Activated naive CD4-positive, alpha-beta T cell treated with anti-CD3 and anti-CD28 coated beads for 36 hours (primary cell): ENCODE measurements around the gene FUT8. TPM values are rescaled to one million over a fixed set of nuclear protein-coding genes. Genes with fewer than 3 reads are reported as not detected.

Experiments
- CTCF ChIA-PET: fragments of 350-600 bp; sonication (Branson Sonifier 250); formaldehyde crosslinking; loops from one replicate; lab custom pipeline; 2021; ENCODE audit warnings: antibody characterized with exemption; lab: Charles Lee
- DNase-seq: peaks from one replicate; pipeline ENCODE4 v3.0.0-alpha.2; 2020
- H3K27ac Mint-ChIP-seq: one replicate; pipeline ENCODE4 v1.8.0; 2021; ENCODE audit warnings: mild to moderate bottlenecking, mixed read lengths
- H3K27me3 Mint-ChIP-seq: one replicate; pipeline ENCODE4 v1.8.0; 2021; ENCODE audit warnings: low read depth, mixed read lengths
- H3K36me3 Mint-ChIP-seq: one replicate; pipeline ENCODE4 v1.8.0; 2021; ENCODE audit warnings: low read depth, mixed read lengths
- H3K4me1 Mint-ChIP-seq: one replicate; pipeline ENCODE4 v1.8.0; 2021; ENCODE audit warnings: low read depth, mixed read lengths
- H3K4me3 Mint-ChIP-seq: one replicate; pipeline ENCODE4 v1.8.0; 2021; ENCODE audit warnings: mild to moderate bottlenecking, moderate library complexity, mixed read lengths
- H3K9me3 Mint-ChIP-seq: one replicate; pipeline ENCODE4 v1.8.0; 2021; ENCODE audit warnings: mixed read lengths
- intact Hi-C: fragments of 100-400 bp; cut with micrococcal nuclease; formaldehyde crosslinking; loops from one replicate; pipeline ENCODE4 v1.15.1; 2023
- total RNA-seq, 2 experiments: library from RNA; stranded (reverse); gene quantifications; one replicate each; pipeline ENCODE4 v1.2.3, GENCODE V29; 2021

Gene FUT8
- total RNA-seq, 2 experiments from 2014 or later, result 34.6 to 38.7 TPM

GRCh38 chr14:65392296-65392695 lies 20.2 kb upstream of the FUT8 start:
- Mint-ChIP-seq H3K4me3 (no peak overlapping the region), H3K9me3 (peaks cover 27% of the 10 kb centered on the region), H3K27me3 (no peaks in the 10 kb centered on the region), H3K27ac (no peak overlapping the region), H3K4me1 (peaks cover 24% of the 10 kb centered on the region), H3K36me3 (peaks cover 21% of the 10 kb centered on the region)
- CTCF ChIA-PET, result no interaction called here
- intact Hi-C loops, result no loop called here
- DNase-seq, result no peak

- no peak overlapping the region for H3K4me3 Mint-ChIP-seq
- CTCF ChIA-PET, result no interaction called here
- peaks cover 24% of the 10 kb centered on the region for H3K4me1 Mint-ChIP-seq
- H3K36me3 Mint-ChIP-seq, result peaks cover 21% of the 10 kb centered on the region
- H3K27me3 Mint-ChIP-seq, result no peaks in the 10 kb centered on the region
- intact Hi-C loops, result loop anchor here (1.0 kb wide), 2 partner anchors 60 to 93 kb away; no protein-coding TSS in a partner anchor
- peak overlapping the region; percentile 42 for H3K27ac Mint-ChIP-seq
- H3K9me3 Mint-ChIP-seq, result peaks cover 27% of the 10 kb centered on the region
- peak; percentile 19 for DNase-seq
Observed at GRCh38 chr14:65396082-65396910, 16.2 kb upstream of the FUT8 start.

DNA sequence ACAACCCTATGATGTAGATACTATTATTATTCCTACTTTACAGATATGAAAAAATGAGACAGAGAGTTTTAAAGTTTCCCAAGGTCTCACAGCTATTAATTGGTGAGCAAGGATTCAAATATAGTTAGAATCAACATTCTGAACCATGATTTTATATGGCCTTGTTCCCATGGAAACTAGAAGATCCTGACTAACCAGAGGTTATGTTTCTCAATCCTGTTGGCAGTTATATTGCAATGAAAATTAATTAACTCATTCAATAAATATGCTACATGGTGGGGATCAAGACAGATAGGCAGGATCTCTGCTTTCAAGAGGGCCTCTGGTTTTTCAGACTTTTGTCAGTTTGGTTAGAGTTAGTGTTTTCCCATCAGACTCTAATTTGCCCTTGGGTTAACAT lies 9.3 kb upstream of the FUT8 start:
- H3K27me3 Mint-ChIP-seq, result no peaks in the 10 kb centered on the region
- H3K9me3 Mint-ChIP-seq, result no peaks in the 10 kb centered on the region
- no peaks in the 10 kb centered on the region for H3K4me1 Mint-ChIP-seq
- intact Hi-C loops, result no loop called here
- DNase-seq, result no peak
- H3K27ac Mint-ChIP-seq, result no peak overlapping the region
- no peak overlapping the region for H3K4me3 Mint-ChIP-seq
- no peaks in the 10 kb centered on the region for H3K36me3 Mint-ChIP-seq
- CTCF ChIA-PET, result interaction anchor here (1.0 kb wide), 1 partner anchor 675 kb away, joined by 3 read pairs; no protein-coding TSS in a partner anchor

DNA sequence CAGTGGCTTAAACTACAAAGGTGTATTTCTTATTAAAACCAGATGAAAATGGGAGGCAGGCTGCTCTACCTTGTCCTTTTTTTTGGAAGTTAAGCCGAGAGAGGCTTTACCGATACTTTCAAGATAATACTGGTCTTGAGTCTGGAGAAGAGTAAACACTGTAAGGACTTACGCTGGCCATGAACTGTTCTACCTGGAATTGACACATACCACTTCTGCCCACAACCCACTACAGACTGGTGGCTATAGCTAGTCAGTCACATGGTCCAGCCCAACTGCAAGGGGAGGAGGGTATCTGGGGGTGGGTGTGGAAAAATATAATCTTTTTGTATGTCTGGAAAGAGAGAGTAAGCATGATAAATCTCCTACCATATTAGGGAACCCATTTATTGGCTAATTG lies 4.4 kb upstream of the FUT8 start:
- no peak overlapping the region for H3K4me3 Mint-ChIP-seq
- CTCF ChIA-PET, result no interaction called here
- no peaks in the 10 kb centered on the region for H3K9me3 Mint-ChIP-seq
- no peak for DNase-seq
- H3K27ac Mint-ChIP-seq, result no peak overlapping the region
- intact Hi-C loops, result no loop called here
- H3K27me3 Mint-ChIP-seq, result no peaks in the 10 kb centered on the region
- peaks cover 15% of the 10 kb centered on the region for H3K4me1 Mint-ChIP-seq
- H3K36me3 Mint-ChIP-seq, result no peaks in the 10 kb centered on the region

- H3K36me3 Mint-ChIP-seq, result no peaks in the 10 kb centered on the region
- CTCF ChIA-PET, result interaction anchor here (0.5 to 3.3 kb wide), 12 partner anchors 77 to 550 kb away, joined by 3 to 21 read pairs (median 6); no protein-coding TSS in a partner anchor
- no peaks in the 10 kb centered on the region for H3K9me3 Mint-ChIP-seq
- H3K4me3 Mint-ChIP-seq, result peak overlapping the region; percentile 92
- no peaks in the 10 kb centered on the region for H3K27me3 Mint-ChIP-seq
- no peak overlapping the region for H3K27ac Mint-ChIP-seq
- intact Hi-C loops, result loop anchor here (1.0 kb wide), 1 partner anchor 74 kb away; no protein-coding TSS in a partner anchor
- peaks cover 29% of the 10 kb centered on the region for H3K4me1 Mint-ChIP-seq
- DNase-seq, result no peak
Observed at GRCh38 chr14:65410640-65411039, 1.9 kb upstream of the FUT8 start.

DNA sequence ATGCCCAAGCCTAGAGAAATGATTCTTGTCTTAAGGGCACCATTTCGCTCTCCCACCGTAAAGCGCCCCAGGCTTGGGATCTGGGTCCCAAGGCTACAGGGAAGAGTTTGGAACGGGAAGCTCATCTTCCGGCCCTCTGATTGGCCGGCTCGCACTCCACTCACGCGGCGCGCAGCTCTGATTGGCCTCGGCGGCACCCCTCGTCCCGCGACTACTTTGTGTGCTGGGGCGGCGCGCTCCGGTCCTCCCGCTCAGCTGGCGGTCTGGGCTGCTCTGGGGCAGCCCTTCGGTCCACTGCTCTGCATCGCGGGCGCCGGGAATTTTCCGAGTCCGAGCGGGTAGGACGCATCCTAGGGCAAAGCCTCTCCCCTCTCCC lies 886 bp upstream of the FUT8 start:
- H3K27ac Mint-ChIP-seq, result peak overlapping the region; percentile 95
- H3K4me1 Mint-ChIP-seq, result peaks cover 31% of the 10 kb centered on the region
- peak; percentile 81 for DNase-seq
- intact Hi-C loops, result loop anchor here (1.0 to 2.0 kb wide), 8 partner anchors 75 to 983 kb away; partner anchors contain the start of genes FNTB and MAX
- CTCF ChIA-PET, result interaction anchor here (0.6 to 3.3 kb wide), 25 partner anchors 10 to 549 kb away, joined by 3 to 21 read pairs (median 4); no protein-coding TSS in a partner anchor
- H3K27me3 Mint-ChIP-seq, result no peaks in the 10 kb centered on the region
- H3K4me3 Mint-ChIP-seq, result peak overlapping the region; percentile 92
- no peaks in the 10 kb centered on the region for H3K36me3 Mint-ChIP-seq
- H3K9me3 Mint-ChIP-seq, result no peaks in the 10 kb centered on the region

DNA sequence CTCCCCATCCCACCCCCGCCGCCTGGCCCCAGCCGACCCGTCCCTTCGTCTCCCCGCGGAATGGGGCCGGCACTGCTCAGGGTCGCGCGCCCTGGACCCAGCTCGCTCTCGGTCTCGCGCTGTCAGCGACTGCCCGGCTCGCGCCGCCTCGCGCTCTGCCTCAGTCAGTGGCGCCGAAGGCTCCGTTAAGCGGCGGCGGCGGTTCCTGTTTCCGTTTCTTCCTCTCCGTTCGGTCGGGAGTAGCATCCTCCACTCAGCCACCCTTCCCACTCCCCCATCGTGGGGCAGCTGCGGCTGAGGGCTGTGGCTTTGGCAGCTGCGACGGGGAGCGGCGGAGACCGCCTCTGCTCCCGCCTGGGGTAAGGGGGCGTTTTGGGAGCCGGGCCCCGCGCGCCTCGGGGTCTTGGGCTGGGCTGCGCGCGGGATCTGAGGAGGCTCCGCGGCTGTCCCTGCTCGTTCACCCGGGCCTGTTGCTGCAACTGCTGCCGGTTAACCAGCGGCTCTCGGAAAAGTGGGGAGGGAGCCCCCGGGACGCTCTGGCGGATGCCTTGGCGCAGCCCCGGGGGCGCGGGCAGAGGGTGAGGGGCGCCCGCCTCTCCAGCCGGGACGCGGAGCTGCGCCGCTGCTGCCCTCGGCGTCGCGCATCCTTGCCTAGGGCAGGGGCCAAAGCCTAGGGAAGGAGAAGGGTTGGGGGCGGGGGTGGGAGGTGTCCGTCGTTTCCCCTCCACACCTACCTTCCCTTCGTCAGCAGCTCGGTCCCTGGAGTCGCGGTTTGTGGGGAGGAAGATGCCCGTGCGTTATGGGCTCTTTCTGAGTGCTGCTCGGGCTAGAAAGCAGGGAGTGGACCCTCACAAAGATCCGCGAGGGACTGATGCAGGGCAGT lies 567 bp downstream of the FUT8 start:
- Mint-ChIP-seq H3K4me3 (peak overlapping the region; percentile 92), H3K36me3 (no peaks in the 10 kb centered on the region), H3K27ac (peak overlapping the region; percentile 77), H3K4me1 (peaks cover 33% of the 10 kb centered on the region), H3K9me3 (no peaks in the 10 kb centered on the region), H3K27me3 (no peaks in the 10 kb centered on the region)
- intact Hi-C loops, result loop anchor here (1.0 to 2.0 kb wide), 8 partner anchors 110 to 982 kb away; partner anchors contain the start of genes FNTB and MAX
- peak; percentile 73 for DNase-seq
- CTCF ChIA-PET, result interaction anchor here (0.5 to 3.3 kb wide), 10 partner anchors 25 to 656 kb away, joined by 3 to 21 read pairs (median 6); no protein-coding TSS in a partner anchor

DNA sequence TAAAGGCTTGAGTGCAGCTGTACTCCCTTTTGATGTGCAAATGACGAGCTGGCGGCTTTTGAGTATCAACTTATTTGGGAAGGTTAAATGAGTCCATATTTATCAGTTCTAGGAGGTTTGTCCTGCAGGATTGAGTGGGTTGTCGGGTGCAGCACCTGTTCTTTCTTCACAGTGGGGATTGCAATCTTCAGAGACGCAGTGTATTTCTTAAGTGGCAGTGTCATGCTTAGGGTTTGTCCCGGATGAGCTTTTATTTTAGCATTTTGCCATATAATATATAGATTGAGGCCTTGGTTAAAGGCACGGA lies 1.2 kb downstream of the FUT8 start:
- peaks cover 30% of the 10 kb centered on the region for H3K4me1 Mint-ChIP-seq
- CTCF ChIA-PET, result interaction anchor here (0.6 to 3.3 kb wide), 8 partner anchors 15 to 730 kb away, joined by 3 to 21 read pairs (median 8); no protein-coding TSS in a partner anchor
- no peak for DNase-seq
- H3K36me3 Mint-ChIP-seq, result no peaks in the 10 kb centered on the region
- H3K27ac Mint-ChIP-seq, result peak overlapping the region; percentile 63
- no peaks in the 10 kb centered on the region for H3K9me3 Mint-ChIP-seq
- peak overlapping the region; percentile 92 for H3K4me3 Mint-ChIP-seq
- intact Hi-C loops, result loop anchor here (1.0 to 2.0 kb wide), 2 partner anchors 249 to 981 kb away; no protein-coding TSS in a partner anchor
- H3K27me3 Mint-ChIP-seq, result no peaks in the 10 kb centered on the region

- Mint-ChIP-seq H3K4me3 (no peak overlapping the region), H3K27ac (no peak overlapping the region), H3K36me3 (no peaks in the 10 kb centered on the region), H3K4me1 (peaks cover 31% of the 10 kb centered on the region), H3K27me3 (no peaks in the 10 kb centered on the region), H3K9me3 (no peaks in the 10 kb centered on the region)
- DNase-seq, result peak; percentile 38
- intact Hi-C loops, result loop anchor here (1.0 to 5.0 kb wide), 6 partner anchors 67 to 655 kb away; no protein-coding TSS in a partner anchor
- CTCF ChIA-PET, result interaction anchor here (0.6 to 2.5 kb wide), 54 partner anchors 10 to 657 kb away, joined by 3 to 71 read pairs (median 4); no protein-coding TSS in a partner anchor
Observed at GRCh38 chr14:65414961-65415589, 2.5 kb downstream of the FUT8 start.

DNA sequence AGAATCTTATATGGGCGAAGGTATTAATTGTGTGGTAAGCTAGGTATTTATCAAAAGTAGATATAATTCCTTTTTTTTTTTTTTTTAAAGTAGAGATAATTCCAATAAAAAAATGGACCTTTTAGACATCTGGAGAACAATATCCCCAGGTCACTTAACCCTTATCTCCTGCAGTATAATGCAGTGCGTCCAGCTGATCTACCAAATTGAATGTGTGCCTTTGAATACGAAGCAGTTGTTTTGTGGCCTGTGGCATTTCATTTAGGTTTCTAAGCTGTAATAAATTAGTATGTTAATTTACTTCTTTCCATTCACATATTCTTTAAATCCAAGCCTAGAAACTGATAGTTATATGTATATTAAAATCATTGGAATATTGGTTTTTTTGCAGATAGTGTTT lies 3.1 kb downstream of the FUT8 start:
- CTCF ChIA-PET, result interaction anchor here (0.6 to 2.5 kb wide), 54 partner anchors 13 to 656 kb away, joined by 3 to 71 read pairs (median 4); no protein-coding TSS in a partner anchor
- peaks cover 31% of the 10 kb centered on the region for H3K4me1 Mint-ChIP-seq
- H3K27me3 Mint-ChIP-seq, result no peaks in the 10 kb centered on the region
- intact Hi-C loops, result loop anchor here (1.0 to 5.0 kb wide), 6 partner anchors 67 to 655 kb away; no protein-coding TSS in a partner anchor
- no peak overlapping the region for H3K27ac Mint-ChIP-seq
- DNase-seq, result no peak
- H3K36me3 Mint-ChIP-seq, result no peaks in the 10 kb centered on the region
- no peaks in the 10 kb centered on the region for H3K9me3 Mint-ChIP-seq
- no peak overlapping the region for H3K4me3 Mint-ChIP-seq

DNA sequence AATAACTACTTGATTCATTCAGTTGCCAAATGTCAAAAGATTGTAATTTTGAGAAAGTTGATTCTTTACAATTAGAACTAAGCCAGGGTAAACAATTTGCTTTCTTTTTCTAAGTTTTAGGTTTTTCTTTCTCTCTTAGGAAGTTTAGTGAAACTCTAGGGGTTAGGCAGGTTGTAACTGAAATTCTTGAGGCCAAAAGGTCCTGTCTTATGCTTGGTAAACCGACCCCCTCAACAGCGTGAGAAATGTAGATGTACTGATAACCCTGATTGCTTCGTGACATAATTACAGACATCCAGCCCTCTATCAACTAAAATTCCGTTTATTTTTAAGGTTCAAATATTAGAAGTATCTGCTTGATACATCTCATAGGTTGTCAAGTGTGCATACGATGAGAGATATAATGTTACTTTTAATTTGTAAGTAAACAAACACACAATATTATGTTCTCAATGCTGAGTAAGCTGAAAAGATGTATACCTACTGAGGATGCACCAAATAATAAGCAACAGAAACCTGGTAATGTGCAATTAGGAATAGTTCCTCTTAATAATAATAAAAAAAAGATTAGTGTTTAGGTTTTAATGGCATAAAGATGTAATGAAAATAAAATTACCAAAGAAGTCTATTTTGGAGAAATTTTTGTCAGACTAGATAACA lies 7.2 kb downstream of the FUT8 start:
- no peaks in the 10 kb centered on the region for H3K9me3 Mint-ChIP-seq
- H3K36me3 Mint-ChIP-seq, result no peaks in the 10 kb centered on the region
- intact Hi-C loops, result loop anchor here (5.0 kb wide), 2 partner anchors 63 to 83 kb away; no protein-coding TSS in a partner anchor
- peaks cover 27% of the 10 kb centered on the region for H3K4me1 Mint-ChIP-seq
- no peak overlapping the region for H3K27ac Mint-ChIP-seq
- DNase-seq, result no peak
- no peaks in the 10 kb centered on the region for H3K27me3 Mint-ChIP-seq
- H3K4me3 Mint-ChIP-seq, result no peak overlapping the region
- CTCF ChIA-PET, result interaction anchor here (1.3 to 3.0 kb wide), 2 partner anchors 404 to 541 kb away, joined by 4 to 12 read pairs; no protein-coding TSS in a partner anchor
